HG03469 (cell line): Measurements from ENCODE around the gene CCDC74B.
"Not testable (repeated sequence)": the region's sequence is repeated elsewhere in the genome, so short reads cannot be mapped to it uniquely, and the experiment has no call there.

Experiments
- ATAC-seq: cut with Tn5 transposase; IDR thresholded peaks from one replicate; pipeline ENCODE4 v1.9.1; 2021; ENCODE audit warnings: mild to moderate bottlenecking, moderate library complexity, moderate number of reproducible peaks; ENCODE audit not compliant: unreplicated experiment

Gene CCDC74B

DNA sequence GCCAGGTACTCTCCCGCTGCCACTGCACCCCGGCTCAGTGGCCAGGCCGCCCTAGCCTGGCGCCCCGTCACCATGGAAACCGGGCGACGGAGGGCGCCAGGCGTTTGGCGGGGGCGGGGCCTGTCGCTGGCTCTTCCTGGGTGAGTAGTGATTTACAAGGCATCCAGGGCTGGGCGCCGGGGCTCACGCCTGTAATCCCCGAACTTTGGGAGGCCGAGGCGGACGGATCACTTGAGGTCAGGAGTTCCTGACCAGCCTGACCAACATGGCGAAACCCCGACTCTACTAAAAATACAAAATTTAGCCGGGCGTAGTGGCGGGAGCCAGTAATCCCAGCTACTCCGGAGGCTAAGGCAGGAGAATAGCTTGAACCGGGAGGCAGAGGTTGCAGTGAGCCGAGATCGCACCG lies at the start of gene CCDC74B:
CCDC74B (minus strand) TSS at position 107 of the 409 bp plus-strand sequence. CDS start 116 bp downstream, outside the sequence.
- ATAC-seq: peak; percentile 89

DNA sequence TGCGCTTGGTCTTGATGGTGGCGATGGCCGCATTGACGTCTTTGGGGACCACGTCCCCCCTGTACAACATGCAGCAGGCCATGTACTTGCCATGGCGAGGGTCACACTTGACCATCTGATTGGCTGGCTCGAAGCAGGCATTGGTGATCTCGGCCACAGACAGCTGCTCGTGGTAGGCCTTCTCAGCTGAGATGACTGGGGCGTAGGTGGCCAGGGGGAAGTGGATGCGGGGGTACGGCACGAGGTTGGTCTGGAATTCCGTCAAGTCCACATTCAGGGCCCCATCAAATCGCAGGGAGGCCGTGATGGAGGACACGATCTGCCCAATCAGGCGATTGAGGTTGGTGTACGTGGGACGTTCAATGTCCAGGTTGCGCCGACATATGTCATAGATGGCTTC lies 48.9 kb upstream of the CCDC74B start:
- not testable (repeated sequence) for ATAC-seq

DNA sequence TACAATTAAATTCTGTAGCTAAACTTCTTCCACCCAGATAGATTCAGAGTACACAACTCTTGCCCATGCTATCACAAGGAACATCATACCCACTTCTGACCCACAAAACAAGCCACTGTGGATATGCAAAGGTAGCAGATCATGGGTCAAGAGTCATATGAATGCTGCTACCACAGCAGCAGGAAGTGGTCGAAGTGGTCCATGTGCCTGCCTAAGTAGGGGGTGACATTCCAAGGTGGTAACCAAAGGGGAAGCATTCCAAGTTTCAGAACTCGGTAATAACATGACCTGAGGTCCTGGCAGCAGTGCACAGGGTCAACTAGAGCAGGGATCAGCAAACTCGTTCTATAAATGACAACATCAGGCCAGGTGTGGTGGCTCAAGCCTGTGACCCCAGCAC lies 47.5 kb upstream of the CCDC74B start:
- not testable (repeated sequence) for ATAC-seq

DNA sequence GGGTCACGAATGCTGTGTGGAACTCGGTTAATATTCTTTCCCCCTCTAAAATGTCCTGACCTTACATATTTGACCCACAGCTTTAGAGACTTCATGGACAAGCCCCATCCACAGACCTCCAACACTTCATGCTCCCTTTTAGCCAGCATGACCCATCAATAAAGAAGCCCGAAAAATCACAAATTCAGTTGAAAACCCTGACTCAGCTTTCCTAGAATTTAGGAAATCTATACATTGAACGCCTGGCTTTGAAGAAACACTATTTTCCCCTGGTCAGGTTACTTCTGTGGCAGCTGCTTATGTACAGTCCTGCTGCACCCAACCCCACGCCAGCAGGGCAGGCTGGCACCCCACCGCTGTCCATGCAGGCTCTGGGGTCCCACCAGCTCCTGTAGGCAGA lies 46.4 kb upstream of the CCDC74B start:
- ATAC-seq: not testable (repeated sequence)

DNA sequence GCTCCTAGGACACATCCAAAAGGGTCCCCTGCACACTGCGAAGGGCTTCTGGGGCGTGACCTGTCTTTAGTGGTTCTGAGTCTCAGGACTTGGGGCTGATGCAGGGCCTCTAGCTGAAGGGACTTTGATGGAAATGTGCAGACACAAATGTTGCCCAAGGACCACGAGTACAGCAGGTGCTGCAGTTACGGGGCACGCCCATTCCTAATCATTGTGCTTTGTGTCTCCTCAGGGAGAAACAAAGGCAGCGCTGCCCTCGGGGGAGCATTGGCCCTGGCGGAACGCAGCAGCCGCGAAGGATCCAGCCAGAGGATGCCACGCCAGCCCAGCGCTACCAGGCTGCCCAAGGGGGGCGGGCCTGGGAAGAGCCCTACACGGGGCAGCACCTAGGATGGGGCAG lies 45.3 kb upstream of the CCDC74B start:
- ATAC-seq: no peak

DNA sequence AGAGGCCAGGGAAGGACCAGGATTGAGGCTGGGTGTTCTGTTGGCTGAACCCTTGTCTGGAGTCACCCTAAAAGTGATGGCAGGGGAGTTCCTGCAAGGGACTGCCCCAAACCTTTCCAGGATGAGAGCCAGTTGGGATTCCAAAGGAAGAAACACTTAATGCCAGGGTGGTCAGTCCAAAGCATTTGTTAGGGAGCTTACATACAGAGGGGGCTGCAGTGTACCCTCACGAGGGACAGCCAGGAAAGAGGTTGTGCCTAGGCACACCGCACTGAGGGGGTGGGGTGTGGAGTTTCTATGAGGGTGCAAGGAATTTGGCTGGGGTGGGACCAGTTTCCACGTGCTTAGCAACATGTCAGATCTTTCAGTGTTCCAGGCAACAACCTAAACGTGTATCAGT lies 44.0 kb upstream of the CCDC74B start:
- ATAC-seq: not testable (repeated sequence)

DNA sequence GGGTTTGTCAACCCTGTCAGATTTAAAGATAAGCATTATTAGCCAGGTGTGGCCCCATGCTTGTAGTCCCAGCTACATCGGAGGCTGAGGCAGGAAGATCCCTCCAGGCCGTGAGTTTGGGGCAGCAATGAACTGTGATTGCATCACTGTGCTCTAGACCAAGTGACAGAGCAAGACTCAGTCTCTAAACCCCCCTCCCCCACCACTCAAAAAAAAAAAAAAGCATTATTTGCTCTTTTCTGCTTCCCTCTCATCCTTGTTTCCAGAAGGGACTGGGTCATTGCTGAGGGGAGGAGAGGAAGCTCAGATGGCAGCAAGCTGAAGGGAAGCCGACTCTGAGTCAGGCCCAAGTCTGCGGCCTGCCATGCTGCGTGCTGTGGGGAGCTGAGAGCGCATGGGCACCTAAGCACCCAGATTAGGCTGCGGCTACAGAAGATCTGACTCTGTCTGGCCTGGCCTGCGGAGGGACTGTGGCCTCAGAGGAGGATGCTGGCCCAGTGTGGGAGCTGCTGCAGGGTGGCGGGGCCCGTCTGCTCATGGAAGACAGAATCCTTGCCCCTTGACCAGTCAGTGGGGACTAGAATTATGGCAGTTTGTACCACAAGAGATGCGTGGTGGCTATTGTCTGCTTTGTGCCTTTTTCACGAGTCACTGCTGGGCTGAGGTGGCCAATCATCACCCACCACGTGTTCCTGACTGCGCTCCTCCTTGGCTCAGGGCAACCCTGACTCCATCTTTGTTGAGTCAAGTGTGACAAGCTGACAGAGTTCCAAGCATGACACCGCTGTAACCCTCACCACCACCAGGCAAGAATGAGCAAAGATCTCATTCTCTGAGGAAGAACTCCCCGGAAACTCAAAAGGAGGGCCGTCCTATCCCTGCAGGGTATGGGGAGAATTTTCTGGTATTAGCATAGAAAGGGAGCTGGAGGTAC lies 43.2 kb upstream of the CCDC74B start:
- ATAC-seq: not testable (repeated sequence)

DNA sequence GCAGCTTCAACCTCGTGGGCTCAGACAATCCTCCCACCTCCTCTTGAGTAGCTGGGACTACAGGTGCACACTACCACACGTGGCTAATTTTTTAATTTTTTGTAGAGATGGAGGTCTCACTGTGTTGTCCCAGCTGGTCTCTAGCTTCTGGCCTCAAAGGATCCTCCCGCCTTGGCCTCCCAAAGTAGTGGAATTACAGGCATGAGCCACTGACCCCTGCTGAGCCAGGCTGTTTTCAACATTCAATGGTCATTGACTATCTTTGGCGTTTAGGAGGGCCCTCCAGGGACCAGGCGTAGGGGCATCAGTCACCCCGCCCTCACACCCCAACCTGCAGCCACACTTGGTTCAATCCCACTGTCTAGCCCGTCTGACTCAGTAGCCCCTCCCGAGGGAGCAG lies 42.4 kb upstream of the CCDC74B start:
- no peak for ATAC-seq

DNA sequence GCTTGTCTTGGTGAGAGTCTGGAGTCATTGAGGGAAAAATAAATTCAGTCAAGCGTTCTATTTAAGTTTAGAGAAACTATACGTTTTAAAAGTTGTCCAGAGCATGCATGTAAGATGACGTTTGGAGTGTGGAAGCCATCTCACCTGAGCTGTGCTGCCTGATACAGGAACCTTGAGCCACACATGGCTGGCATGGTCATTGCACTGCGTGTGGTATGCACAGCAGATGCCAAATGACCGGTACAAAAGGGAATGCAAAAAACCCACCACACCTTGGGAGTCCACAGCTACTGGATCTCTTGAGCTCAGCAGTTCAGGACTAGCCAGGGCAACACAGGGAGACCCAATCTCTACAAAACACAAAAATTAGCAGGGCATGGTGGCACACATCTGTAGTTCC lies 41.5 kb upstream of the CCDC74B start:
- no peak for ATAC-seq

DNA sequence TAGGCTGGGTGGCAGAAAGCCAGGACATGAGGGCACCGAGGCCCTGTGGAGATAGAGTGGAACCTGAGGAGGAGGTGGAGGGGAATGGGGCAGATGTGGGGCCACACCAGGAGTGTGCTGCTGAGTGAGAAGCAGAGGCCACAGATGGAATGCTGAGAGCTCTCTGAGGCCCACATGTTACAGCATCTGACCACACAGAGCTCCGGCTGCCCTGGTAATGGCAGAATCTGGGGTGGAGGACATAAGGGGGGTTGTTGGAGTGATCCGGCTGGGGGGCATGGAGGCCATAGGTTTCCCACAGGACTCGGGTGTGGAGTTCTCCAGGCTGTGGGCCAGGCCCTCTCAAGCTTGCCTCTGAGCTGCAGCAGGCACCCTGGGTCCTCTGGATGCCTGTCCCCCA lies 41.0 kb upstream of the CCDC74B start:
- no peak for ATAC-seq

DNA sequence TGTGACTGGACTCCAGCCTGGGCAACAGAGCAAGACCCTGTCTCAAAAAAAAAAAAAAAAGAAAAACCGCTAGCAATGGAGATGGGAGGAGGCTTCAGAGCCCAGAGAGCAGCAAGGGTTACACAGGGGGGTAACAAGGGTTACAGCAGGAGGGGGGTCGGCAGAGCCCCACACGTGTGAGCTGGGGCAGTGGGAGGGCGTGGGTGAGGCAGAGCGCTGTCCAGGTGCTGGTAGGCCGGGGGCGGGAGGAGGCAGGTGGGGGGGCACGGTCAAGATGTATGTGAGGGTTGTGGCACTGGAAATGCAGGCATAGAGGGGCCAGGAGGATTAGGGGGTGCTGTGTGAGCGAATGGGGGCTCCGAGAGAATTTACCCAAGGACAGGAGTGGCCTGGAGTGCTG lies 40.5 kb upstream of the CCDC74B start:
- no peak for ATAC-seq

DNA sequence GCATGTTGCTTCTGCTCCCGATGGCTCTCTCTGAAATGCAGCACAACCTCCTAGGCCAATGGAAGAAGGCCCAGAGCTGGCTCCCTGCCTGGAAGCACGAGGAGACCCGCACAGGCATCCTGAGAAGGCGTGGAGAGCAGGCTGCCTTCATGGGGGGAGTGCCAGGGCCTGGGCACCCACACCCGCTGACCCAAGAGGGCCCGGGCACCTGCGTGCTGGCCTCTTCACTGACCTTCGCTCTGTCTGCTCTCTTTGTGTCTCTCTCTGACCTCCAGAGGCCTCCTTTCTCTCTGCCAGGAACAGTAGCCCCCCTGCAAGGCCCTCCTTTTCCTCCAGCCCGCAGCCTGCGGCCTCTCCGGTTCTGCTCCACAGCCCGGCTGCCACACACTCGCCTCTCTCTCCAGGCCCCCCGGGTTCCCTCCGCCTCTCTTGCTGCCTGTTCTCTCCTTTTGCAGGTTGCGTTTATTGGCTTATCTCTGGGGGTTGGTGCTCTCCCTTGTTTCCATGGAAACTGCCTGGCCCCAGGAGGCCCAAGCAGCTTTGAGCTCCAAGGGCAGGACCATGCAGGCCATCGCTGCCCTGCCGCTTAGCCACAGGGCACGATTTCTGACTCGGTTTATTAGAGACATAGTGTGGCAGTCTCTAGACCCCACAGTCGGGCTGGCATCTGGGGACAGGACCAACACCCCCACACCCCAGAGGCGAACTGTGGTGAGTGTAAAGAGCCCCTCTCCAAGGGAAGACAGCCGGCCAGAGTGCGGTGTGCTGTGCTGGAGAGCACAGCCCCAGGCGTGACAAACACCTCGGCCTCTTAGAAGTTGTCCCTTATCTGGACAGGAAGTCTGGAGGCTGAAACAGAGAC lies 38.8 kb upstream of the CCDC74B start:
- ATAC-seq: no peak

DNA sequence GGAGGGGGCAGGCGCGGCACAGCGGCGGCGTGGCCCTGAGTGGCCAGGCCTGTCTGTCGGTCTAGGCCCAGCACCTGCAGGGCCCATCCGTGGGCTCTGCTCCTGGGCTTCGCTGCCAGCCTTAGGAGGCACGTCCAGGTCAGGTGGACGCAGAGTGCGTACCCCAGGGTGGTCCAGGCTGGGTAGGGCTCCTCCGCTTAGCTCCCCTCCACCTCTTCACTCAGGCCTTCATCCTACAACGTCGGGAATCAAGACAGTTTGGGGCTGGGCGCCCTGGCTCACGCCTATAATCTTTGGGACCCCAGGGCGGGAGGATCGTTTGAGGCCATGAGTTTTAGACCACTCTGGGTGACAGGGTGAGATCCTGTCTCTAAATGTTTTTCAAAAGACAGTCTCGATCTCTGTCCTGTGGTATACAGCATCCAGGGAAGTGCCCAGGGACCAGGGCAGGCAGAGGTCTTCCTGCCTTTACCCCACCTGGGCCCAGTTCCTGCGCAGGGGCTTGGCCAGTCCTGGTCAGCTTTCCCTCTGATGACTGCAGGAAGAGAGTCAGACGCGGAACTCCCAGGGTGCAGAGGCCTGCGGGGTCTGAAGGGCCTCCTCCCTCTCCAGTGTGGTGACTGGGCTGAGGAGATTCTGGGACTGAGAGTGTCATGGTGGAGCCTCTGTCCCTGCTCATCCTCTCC lies 38.1 kb upstream of the CCDC74B start:
- ATAC-seq: not testable (repeated sequence)

DNA sequence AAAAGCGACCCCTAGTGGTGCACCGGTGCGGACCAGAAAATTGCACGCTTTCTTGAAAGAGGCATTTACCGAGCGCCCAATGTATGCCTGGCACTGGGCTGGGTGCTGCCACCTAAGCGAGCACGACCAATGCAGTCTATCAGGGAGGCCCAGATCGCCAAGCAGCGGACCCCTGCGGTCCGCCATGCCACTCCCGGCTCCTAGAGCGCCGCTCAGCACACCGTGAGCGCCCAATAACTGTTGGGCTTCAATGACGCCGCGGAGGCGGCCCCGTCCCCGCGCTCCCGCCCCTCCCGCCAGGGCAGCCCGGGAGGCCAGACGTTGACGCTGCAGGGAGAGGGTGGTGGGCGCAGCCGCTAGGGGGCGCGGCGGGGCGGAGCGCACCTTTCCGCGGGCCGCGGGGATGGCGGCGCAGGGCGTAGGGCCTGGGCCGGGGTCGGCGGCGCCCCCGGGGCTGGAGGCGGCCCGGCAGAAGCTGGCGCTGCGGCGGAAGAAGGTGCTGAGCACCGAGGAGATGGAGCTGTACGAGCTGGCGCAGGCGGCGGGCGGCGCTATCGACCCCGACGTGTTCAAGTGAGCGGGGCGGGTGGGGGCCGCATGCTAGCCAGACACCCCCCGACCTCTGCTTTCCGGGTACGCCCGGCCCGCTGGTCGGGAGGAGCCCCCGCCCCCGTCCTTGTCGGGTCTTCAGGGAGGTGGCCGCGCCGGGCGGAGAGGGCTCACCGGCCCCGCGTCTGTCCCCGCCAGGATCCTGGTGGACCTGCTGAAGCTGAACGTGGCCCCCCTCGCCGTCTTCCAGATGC lies 37.2 kb upstream of the CCDC74B start, which contains the start of gene MZT2B:
MZT2B (plus strand) TSS at position 383 of the 803 bp plus-strand sequence; CDS start at position 404, 21 bp downstream.
- ATAC-seq: peak; percentile 69

DNA sequence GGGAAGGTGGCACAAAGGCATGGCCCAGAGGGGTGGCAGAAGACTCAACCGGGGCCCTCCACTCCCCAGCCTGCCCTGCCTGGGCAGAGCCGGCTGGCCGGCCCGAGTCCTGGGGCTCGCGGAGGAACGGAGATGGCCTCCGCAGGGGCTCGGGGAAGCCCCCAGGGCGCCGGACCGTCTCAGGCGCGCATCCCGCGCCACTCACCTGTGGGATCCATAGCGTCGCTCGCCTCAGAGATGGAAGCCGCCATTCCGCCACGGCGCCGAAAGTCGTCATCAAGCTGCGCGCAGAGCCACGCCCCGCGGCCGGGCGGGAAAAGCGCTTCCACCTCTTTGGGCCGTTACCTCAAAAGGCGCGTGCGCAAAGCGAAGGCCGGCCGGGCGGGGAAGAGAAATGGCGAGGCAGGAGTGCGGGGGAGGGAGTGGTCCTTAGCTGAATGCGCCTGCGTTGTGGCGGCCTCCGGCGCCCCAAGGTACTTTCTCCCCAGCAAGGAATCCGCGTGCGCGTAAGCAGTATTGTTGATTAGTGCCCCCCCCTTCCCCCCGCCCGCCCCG lies 36.5 kb upstream of the CCDC74B start, which contains the start of gene SMPD4:
SMPD4 (minus strand) TSS at position 278 of the 555 bp plus-strand sequence. CDS start 5,010 bp downstream, outside the sequence.
- peak; percentile 50 for ATAC-seq

DNA sequence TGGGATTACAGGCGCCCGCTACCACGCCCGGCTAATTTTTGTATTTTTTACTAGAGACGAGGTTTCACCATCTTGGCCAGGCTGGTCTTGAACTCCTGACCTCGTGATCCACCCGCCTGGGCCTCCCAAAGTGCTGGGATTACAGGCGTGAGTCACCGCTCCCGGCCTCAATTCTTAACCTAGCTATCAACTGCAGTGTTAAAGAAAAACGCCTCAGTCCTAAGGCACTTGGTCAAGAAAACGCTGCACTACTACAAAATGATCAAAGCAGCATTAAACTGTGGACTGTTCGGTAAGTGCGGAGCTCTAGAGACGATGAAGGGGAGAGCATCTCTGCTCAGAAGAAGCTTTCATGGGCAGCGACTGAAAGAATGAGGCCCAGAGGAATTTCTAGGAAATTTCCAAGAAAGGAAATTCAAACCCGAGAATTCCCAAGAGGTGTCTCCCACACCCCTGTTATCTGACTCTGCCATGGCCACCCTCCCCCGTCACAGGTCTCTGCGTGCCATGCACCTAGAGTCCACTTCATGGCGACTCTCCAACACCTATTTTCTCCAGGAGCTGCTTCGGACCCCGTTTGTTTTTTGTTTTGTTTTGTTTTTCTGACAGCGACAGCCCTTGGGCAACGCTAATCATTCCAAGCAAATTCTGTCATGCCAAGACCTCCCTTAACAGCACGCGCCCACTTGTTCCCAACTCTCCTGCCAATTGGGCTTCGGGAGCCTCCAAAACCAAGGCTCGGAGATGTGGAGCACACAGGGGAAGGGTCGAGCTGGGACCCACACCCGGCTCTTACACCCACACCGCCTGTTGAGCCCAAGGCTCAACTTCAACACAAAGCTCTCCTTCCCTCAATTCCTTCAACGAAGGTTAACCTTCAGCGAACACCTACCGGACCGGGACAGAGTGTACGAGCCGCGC lies 35.8 kb upstream of the CCDC74B start:
- ATAC-seq: not testable (repeated sequence)

DNA sequence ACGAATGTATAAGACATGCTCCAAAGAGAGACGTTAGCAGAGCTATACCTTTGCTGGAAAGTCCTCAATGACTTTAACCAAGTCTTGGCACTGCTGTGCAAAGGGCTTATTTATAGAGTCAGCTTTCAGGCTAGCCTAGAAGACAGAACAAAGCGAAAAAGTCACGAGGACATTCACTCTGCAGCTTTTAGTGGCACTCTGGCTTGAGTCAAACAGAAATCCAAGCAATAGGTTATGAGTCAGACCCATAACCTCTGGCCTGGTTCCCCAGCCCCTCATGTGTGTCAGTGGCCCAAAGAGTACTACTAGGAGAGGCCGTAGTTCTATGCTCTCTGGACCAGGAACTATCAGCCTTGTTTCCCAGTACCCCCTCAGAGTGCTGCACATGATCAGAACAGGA lies 30.0 kb upstream of the CCDC74B start:
- not testable (repeated sequence) for ATAC-seq

DNA sequence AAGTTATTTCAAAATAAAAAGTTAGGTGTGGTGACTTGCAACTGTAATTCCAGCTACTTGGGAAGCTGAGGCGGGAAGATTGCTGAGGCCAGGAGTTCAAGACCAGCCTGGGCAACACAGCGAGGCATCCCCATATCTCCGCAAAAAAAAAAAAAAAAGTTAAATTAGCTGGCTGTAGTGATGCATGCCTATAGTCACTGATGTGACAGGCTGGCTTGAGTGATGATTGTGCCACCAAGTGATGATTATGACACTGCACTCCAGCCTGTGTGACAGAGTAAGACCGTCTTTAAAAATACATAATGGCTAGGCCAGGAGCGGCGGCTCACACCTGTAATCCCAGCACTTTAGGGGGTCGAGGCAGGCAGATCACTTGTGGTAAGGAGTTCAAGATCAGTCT lies 25.0 kb upstream of the CCDC74B start:
- no peak for ATAC-seq
